Measurements from ENCODE around the gene FAM83D.

FAM83D gene

DNA sequence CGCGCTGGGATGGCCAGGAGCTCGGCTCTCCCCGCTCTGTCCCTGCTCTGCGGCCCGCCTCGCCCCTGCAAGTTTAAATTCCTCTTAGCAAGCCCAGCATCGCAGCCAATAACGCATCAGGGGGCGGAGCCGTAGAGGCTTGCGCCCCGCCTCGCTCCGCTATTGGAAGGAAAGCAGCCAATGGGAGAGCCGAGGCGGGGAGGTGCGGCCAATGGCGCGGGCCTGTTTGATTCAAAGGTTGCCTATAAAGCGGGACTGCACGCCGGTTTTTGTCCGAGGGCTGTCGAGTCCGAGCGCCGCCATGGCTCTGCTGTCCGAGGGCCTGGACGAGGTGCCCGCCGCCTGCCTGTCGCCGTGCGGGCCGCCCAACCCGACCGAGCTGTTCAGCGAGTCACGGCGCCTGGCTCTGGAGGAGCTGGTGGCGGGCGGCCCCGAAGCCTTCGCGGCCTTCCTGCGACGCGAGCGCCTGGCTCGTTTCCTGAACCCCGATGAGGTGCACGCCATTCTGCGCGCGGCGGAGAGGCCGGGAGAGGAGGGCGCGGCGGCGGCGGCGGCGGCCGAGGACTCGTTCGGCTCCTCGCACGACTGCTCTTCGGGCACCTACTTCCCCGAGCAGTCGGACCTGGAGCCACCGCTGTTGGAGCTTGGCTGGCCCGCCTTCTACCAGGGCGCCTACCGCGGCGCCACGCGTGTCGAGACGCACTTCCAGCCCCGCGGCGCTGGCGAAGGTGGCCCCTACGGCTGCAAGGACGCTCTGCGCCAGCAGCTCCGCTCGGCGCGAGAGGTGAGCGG, at the start of gene FAM83D:
TSS of gene FAM83D (plus strand) at position 276 of the 792 bp plus-strand sequence. CDS start at position 302, 26 bp downstream.
- H3K4me3 ChIP-seq (ENCODE audit: control insufficient read depth, low read depth, low read length) = peak within 1 kb of the TSS; percentile 82

GRCh38 chr20:38877483-38877882, 48.7 kb upstream of the FAM83D start:
- no peak for TF ChIP-seq CTCF (conservative IDR thresholded peaks at IDR 0.05; ENCODE audit: control insufficient read depth, insufficient read depth, low read depth, low read length)

More for the DNA sequence above, at the start of gene FAM83D:
- TF ChIP-seq CTCF (conservative IDR thresholded peaks at IDR 0.05; ENCODE audit: control insufficient read depth, insufficient read depth, low read depth, low read length) = no peak
- DNase-seq (ENCODE audit: low read depth) = peak; percentile 98

DNA sequence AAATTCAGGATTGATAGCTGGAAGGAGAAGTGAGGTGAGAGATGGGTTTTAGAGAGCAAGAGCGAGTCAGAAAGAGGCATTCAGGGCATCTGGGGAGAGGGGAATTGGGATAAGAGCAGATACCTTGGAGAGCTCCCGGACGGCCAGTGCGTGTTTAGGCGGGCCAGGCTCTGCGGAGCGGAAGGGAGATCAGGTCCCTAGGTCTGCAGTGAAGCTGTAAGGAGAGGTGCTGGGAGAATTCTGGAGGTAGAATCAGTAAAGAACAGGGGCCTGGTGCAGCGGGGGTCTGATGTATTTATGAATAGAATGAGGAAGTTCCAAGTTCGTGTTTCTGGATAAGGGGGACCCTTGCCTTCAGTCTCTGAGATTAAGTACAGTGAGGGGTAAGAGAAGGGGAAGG, 47.4 kb upstream of the FAM83D start:
- no peak overlapping the region for H3K4me3 ChIP-seq (ENCODE audit: control insufficient read depth, low read depth, low read length)
- peak; percentile 27 for DNase-seq (ENCODE audit: low read depth)
- TF ChIP-seq CTCF (conservative IDR thresholded peaks at IDR 0.05; ENCODE audit: control insufficient read depth, insufficient read depth, low read depth, low read length) = no peak

More at GRCh38 chr20:38877483-38877882, 48.7 kb upstream of the FAM83D start:
- DNase-seq (ENCODE audit: low read depth) = no peak
- no peak overlapping the region for H3K4me3 ChIP-seq (ENCODE audit: control insufficient read depth, low read depth, low read length)

DNA sequence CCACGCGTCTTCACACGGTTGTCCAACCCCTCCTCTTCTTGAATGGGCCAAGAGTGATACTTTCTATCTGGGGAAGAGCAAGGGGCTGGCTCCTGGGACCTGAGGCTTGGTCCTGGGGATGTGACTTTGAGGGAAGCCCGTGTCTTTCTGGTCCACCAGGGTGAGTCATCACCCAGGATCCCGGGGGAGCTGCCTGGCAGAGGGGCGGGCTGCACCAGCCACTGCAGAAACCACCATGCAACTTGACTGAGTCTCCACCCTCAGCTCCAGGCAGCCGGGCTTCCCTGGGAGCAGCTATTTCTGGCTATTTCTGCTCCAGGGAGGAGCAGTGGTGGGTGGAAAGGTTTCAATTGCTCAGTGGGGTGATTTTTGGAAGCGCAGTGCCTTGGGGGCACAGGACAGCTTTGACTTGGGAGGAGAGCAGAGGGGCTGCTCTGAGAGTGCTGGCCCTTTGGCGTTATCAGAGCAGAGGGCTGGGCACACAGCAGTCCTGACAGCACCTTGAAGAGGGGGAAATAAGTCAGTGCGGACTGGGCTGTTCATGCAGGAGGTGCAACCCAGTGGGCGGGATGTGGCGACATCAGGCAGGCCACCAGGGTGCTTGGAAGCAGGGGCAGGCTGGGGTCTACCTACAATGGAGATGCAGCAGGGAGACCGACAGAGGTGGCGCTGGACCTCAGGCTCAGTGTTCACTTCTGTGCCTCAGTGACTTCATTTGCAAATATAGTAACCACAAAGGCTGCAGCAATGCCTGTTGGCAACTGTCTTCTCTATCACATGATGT, 45.1 kb upstream of the FAM83D start:
- no peak overlapping the region for H3K4me3 ChIP-seq (ENCODE audit: control insufficient read depth, low read depth, low read length)
- no peak for DNase-seq (ENCODE audit: low read depth)
- TF ChIP-seq CTCF (conservative IDR thresholded peaks at IDR 0.05; ENCODE audit: control insufficient read depth, insufficient read depth, low read depth, low read length) = no peak

DNA sequence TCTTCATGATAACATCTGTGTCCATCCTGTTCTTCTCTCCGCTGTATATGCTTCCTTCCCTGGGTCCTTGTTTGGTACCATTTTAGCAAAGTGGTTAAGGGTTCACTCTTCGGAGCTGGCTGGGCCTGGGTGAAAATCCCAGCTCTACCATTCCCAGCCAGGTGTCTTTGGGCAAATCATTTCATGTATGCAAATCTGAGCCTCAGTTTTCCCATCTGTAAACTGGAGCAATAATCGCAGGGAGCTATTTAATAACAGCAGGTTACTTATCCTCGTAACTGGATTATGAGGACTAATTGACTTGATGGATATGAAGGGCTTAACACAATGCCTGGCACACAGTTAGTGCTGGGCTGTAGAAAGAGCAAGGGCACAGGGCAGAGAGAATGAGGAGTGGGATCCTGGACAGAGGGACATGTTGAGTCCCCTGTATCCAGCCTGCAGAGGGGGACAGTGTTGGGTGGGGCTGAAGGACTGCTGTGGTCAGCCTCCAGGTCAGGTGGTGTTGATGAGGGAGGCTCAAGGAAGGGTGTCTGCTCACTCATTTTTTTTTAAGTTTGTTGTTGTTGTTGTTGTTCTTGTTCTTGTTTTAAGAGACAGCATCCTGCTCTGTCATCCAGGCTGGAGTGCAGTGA, 44.3 kb upstream of the FAM83D start:
- no peak for DNase-seq (ENCODE audit: low read depth)
- TF ChIP-seq CTCF (conservative IDR thresholded peaks at IDR 0.05; ENCODE audit: control insufficient read depth, insufficient read depth, low read depth, low read length) = no peak
- no peak overlapping the region for H3K4me3 ChIP-seq (ENCODE audit: control insufficient read depth, low read depth, low read length)

- no peak for TF ChIP-seq CTCF (conservative IDR thresholded peaks at IDR 0.05; ENCODE audit: control insufficient read depth, insufficient read depth, low read depth, low read length)
Observed at GRCh38 chr20:38882600-38882999, 43.6 kb upstream of the FAM83D start.

More at GRCh38 chr20:38882600-38882999, 43.6 kb upstream of the FAM83D start:
- H3K4me3 ChIP-seq (ENCODE audit: control insufficient read depth, low read depth, low read length) = no peak overlapping the region
- no peak for DNase-seq (ENCODE audit: low read depth)
